Esophagus squamous epithelium (tissue), 4 donors: ENCODE measurements around the gene CAMK2A.

Experiments
- CTCF ChIP-seq, 6 experiments: fragments of 450-650 bp in 4 of 6; fragments of 200-600 bp in 2 of 6; sonication (generic) in 2 of 6; IDR thresholded peaks; one replicate each; pipeline ENCODE4 v1.5.1; 2016 to 2019; ENCODE audit warnings: antibody characterized with exemption in 6 of 6, mild to moderate bottlenecking in 4 of 6, moderate library complexity in 4 of 6
- POLR2A ChIP-seq, 4 donors: fragments of 450-650 bp; IDR thresholded peaks; one replicate each; pipeline ENCODE4 v1.6.1; 2017; ENCODE audit warnings: antibody characterized with exemption in 4 of 4, mild to moderate bottlenecking in 4 of 4, moderate library complexity in 3 of 4

GRCh38 chr5:150189326-150189725, 100.2 kb downstream of the CAMK2A start:
- TF ChIP-seq CTCF (IDR thresholded peaks at IDR 0.05) (no peak), POLR2A (IDR thresholded peaks at IDR 0.05) (no peak)
